HepG2 (cell line): ENCODE results near the gene SYT8.

Source experiments
- CBFB ChIP-seq: sonication (generic); formaldehyde crosslinking; IDR thresholded peaks from 2 replicates; pipeline ENCODE4 v1.4.0; 2020; ENCODE audit warnings: missing genetic modification reagents
- EP300 ChIP-seq, 3 experiments: sonication (generic) in 1 of 3; formaldehyde crosslinking in 1 of 3; IDR thresholded peaks; 2 replicates each; pipeline versions ENCODE4 v1.5.1 to v1.6.1; 2011 to 2020; ENCODE audit warnings: low read depth in 2 of 3, low read length in 2 of 3, borderline replicate concordance in 1 of 3, improper control_type of control experiment in 1 of 3, mild to moderate bottlenecking in 1 of 3, missing genetic modification reagents in 1 of 3, moderate library complexity in 1 of 3
- NFE2L1 ChIP-seq: sonication (generic); formaldehyde crosslinking; IDR thresholded peaks from 2 replicates; pipeline ENCODE4 v1.4.0; 2020; ENCODE audit warnings: missing genetic modification reagents, mild to moderate bottlenecking, borderline replicate concordance
- NFKB2 ChIP-seq: sonication (generic); formaldehyde crosslinking; IDR thresholded peaks from 2 replicates; pipeline ENCODE4 v1.4.0; 2020; ENCODE audit warnings: missing genetic modification reagents, borderline replicate concordance
- RAD51 ChIP-seq: fragments of 450-650 bp; IDR thresholded peaks from 2 replicates; pipeline ENCODE4 v1.6.1; 2016; ENCODE audit warnings: borderline replicate concordance
- RELA ChIP-seq: sonication (generic); formaldehyde crosslinking; IDR thresholded peaks from 2 replicates; pipeline ENCODE4 v1.4.0; 2020; ENCODE audit warnings: missing genetic modification reagents
- ZNF121 ChIP-seq: sonication (generic); formaldehyde crosslinking; IDR thresholded peaks from 2 replicates; pipeline ENCODE4 v1.5.0; 2020; ENCODE audit warnings: mild to moderate bottlenecking, missing genetic modification reagents
- ZNF703 ChIP-seq: sonication (generic); formaldehyde crosslinking; IDR thresholded peaks from 2 replicates; pipeline ENCODE4 v1.5.1; 2020; ENCODE audit warnings: missing genetic modification reagents, mild to moderate bottlenecking, moderate library complexity, borderline replicate concordance
- ZNF75D ChIP-seq: sonication (generic); formaldehyde crosslinking; IDR thresholded peaks from 2 replicates; pipeline ENCODE4 v1.8.1; 2023; ENCODE audit warnings: missing genetic modification reagents, mild to moderate bottlenecking, borderline replicate concordance
- TF ChIP-seq, protein P1 (sequence below): sonication (generic); formaldehyde crosslinking; IDR thresholded peaks from one replicate; pipeline ENCODE4 v1.5.1; 2020; ENCODE audit warnings: mild to moderate bottlenecking, missing genetic modification reagents; ENCODE audit errors: not compliant biosample characterization
- TF ChIP-seq, protein P2 (sequence below), 2 experiments: sonication (generic) in 1 of 2; formaldehyde crosslinking in 1 of 2; IDR thresholded peaks; 2 replicates each; pipeline versions ENCODE4 v1.5.1 to v1.6.1; 2011 to 2020; ENCODE audit warnings: borderline replicate concordance in 1 of 2, low read depth in 1 of 2, low read length in 1 of 2, mild to moderate bottlenecking in 1 of 2, missing genetic modification reagents in 1 of 2, moderate library complexity in 1 of 2
- TF ChIP-seq, protein P3 (sequence below): IDR thresholded peaks from 2 replicates; pipeline ENCODE4 v1.6.1; 2012; ENCODE audit warnings: inconsistent platforms

DNA sequence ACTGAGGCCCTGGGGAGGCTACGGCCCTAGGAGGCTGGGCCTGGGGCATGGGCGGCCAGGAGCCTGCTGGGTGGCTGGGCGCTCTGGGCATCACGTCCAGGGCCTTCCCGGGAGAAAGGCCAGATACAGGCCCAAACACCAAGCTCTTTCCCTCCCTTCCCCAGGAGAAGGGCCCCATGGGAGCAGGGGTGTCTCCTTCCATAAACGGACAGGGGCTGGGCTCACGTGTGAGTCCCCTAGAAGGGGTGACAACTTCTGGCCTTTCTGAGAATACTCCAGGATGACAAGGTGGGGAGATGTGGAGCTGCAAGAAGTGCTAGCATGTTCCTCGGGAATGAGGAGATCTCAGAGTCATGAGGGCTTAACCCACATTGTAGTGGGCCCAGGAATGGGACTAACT, 19.5 kb upstream of the SYT8 start:
- no peak for TF ChIP-seq EP300 (IDR thresholded peaks at IDR 0.05; ENCODE audit: low read depth in 2 of 2, low read length in 2 of 2)
- no peak for TF ChIP-seq EP300 (CRISPR knock-in tag; IDR thresholded peaks at IDR 0.05; ENCODE audit: borderline replicate concordance)
- TF ChIP-seq ZNF75D (CRISPR knock-in tag) = no peak
- TF ChIP-seq, protein P1, sequence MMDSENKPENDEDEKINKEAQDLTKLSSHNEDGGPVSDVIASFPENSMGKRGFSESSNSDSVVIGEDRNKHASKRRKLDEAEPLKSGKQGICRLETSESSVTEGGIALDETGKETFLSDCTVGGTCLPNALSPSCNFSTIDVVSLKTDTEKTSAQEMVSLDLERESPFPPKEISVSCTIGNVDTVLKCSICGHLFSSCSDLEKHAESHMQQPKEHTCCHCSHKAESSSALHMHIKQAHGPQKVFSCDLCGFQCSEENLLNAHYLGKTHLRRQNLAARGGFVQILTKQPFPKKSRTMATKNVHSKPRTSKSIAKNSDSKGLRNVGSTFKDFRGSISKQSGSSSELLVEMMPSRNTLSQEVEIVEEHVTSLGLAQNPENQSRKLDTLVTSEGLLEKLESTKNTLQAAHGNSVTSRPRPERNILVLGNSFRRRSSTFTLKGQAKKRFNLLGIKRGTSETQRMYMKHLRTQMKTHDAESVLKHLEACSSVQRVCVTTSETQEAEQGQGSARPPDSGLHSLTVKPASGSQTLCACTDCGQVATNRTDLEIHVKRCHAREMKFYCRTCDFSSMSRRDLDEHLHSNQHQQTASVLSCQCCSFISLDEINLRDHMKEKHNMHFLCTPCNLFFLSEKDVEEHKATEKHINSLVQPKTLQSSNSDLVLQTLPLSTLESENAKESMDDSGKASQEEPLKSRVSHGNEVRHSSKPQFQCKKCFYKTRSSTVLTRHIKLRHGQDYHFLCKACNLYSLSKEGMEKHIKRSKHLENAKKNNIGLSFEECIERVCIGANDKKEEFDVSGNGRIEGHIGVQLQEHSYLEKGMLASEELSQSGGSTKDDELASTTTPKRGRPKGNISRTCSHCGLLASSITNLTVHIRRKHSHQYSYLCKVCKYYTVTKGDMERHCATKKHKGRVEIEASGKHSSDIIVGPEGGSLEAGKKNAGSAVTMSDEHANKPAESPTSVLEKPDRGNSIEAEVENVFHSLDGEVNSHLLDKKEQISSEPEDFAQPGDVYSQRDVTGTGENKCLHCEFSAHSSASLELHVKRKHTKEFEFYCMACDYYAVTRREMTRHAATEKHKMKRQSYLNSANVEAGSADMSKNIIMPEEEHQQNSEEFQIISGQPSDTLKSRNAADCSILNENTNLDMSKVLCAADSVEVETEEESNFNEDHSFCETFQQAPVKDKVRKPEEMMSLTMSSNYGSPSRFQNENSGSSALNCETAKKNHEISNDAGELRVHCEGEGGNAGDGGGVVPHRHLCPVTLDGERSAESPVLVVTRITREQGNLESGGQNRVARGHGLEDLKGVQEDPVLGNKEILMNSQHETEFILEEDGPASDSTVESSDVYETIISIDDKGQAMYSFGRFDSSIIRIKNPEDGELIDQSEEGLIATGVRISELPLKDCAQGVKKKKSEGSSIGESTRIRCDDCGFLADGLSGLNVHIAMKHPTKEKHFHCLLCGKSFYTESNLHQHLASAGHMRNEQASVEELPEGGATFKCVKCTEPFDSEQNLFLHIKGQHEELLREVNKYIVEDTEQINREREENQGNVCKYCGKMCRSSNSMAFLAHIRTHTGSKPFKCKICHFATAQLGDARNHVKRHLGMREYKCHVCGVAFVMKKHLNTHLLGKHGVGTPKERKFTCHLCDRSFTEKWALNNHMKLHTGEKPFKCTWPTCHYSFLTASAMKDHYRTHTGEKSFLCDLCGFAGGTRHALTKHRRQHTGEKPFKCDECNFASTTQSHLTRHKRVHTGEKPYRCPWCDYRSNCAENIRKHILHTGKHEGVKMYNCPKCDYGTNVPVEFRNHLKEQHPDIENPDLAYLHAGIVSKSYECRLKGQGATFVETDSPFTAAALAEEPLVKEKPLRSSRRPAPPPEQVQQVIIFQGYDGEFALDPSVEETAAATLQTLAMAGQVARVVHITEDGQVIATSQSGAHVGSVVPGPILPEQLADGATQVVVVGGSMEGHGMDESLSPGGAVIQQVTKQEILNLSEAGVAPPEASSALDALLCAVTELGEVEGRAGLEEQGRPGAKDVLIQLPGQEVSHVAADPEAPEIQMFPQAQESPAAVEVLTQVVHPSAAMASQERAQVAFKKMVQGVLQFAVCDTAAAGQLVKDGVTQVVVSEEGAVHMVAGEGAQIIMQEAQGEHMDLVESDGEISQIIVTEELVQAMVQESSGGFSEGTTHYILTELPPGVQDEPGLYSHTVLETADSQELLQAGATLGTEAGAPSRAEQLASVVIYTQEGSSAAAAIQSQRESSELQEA (CRISPR knock-in tag) = no peak
- no peak for TF ChIP-seq NFKB2 (CRISPR knock-in tag)
- TF ChIP-seq NFE2L1 = no peak
- TF ChIP-seq CBFB (CRISPR knock-in tag) = no peak
- no peak for TF ChIP-seq ZNF121 (CRISPR knock-in tag)
- TF ChIP-seq ZNF703 (CRISPR knock-in tag) = no peak
- no peak for TF ChIP-seq RELA
- TF ChIP-seq, protein P2, sequence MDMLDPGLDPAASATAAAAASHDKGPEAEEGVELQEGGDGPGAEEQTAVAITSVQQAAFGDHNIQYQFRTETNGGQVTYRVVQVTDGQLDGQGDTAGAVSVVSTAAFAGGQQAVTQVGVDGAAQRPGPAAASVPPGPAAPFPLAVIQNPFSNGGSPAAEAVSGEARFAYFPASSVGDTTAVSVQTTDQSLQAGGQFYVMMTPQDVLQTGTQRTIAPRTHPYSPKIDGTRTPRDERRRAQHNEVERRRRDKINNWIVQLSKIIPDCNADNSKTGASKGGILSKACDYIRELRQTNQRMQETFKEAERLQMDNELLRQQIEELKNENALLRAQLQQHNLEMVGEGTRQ (IDR thresholded peaks at IDR 0.05; ENCODE audit: low read depth, low read length) = no peak
- TF ChIP-seq, protein P2 (CRISPR knock-in tag; IDR thresholded peaks at IDR 0.05; ENCODE audit: borderline replicate concordance) = no peak
- TF ChIP-seq, protein P3, sequence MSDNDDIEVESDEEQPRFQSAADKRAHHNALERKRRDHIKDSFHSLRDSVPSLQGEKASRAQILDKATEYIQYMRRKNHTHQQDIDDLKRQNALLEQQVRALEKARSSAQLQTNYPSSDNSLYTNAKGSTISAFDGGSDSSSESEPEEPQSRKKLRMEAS = no peak
- TF ChIP-seq RAD51 = no peak
